H1 (cell line): ENCODE data around the gene STAT1. TPM values are rescaled to one million over a fixed set of nuclear protein-coding genes. Genes with fewer than 3 reads are reported as not detected.

ENCODE experiments used
- CTCF ChIA-PET: fragments of 300-600 bp; sonication (Branson Sonifier 250); formaldehyde crosslinking; loops from one replicate; lab custom pipeline; 2021; ENCODE audit not compliant: partially characterized antibody; lab: Charles Lee
- POLR2A ChIA-PET: fragments of 300-600 bp; sonication (Branson Sonifier 250); formaldehyde crosslinking; loops from one replicate; lab custom pipeline; 2021; ENCODE audit warnings: inconsistent platforms; ENCODE audit not compliant: partially characterized antibody; lab: Charles Lee
- DNase-seq, 2 experiments: peaks; one replicate each; pipeline versions ENCODE4 v3.0.0 to v3.0.0-alpha.2; 2010 to 2022; ENCODE audit warnings: low spot score in 2 of 2, low read depth in 1 of 2, mixed read lengths in 1 of 2
- FAIRE-seq: peaks from 2 replicates; lab custom pipeline; 2011; peaks lifted over from hg19 to GRCh38; lab: Jason Lieb, UNC
- H2AFZ ChIP-seq: 2 replicates; pipeline ENCODE4 v1.8.1; 2012; ENCODE audit warnings: low read length, inconsistent platforms
- H2AK5ac ChIP-seq: 2 replicates; pipeline ENCODE4 v1.6.1; 2013; ENCODE audit warnings: low read depth, low read length
- H2BK120ac ChIP-seq: replicated peaks from 2 replicates; pipeline ENCODE3; 2013; ENCODE audit warnings: low read depth, low read length, inconsistent platforms
- H2BK12ac ChIP-seq: 2 replicates; pipeline ENCODE4 v1.6.1; 2013; ENCODE audit warnings: low read depth, low read length
- H2BK15ac ChIP-seq: 2 replicates; pipeline ENCODE4 v1.6.1; 2013; ENCODE audit warnings: low read length
- H2BK20ac ChIP-seq: 2 replicates; pipeline ENCODE4 v1.6.1; 2013; ENCODE audit warnings: low read length
- H2BK5ac ChIP-seq: 2 replicates; pipeline ENCODE4 v1.6.1; 2013; ENCODE audit warnings: low read depth, low read length
- H3K14ac ChIP-seq: 2 replicates; pipeline ENCODE4 v1.6.1; 2013; ENCODE audit warnings: inconsistent platforms; ENCODE audit not compliant: insufficient read length
- H3K18ac ChIP-seq: 2 replicates; pipeline ENCODE4 v1.6.1; 2013; ENCODE audit warnings: low read length; ENCODE audit errors: extremely low read depth
- H3K23ac ChIP-seq: 2 replicates; pipeline ENCODE4 v1.6.1; 2013; ENCODE audit warnings: inconsistent platforms; ENCODE audit not compliant: insufficient read length
- H3K23me2 ChIP-seq: 2 replicates; pipeline ENCODE4 v1.6.1; 2013; ENCODE audit warnings: low read depth, low read length
- H3K27ac ChIP-seq: 2 replicates; pipeline ENCODE4 v1.6.1; 2011; ENCODE audit warnings: low read depth, low read length, inconsistent platforms
- H3K27me3 ChIP-seq, 4 experiments: replicated peaks in 1 of 4; 1 replicate in 1 of 4; 2 replicates in 3 of 4; pipeline versions ENCODE4 v1.6.1 to v1.8.1; 2011 to 2013; ENCODE audit warnings: low read length in 3 of 4, mild to moderate bottlenecking in 3 of 4, inconsistent platforms in 2 of 4, mixed read lengths in 2 of 4, moderate library complexity in 1 of 4; ENCODE audit not compliant: control insufficient read depth in 3 of 4, insufficient read depth in 3 of 4; ENCODE audit errors: extremely low read depth in 1 of 4
- H3K36me3 ChIP-seq, 4 experiments: 2 replicates each; pipeline versions ENCODE4 v1.6.1 to v1.8.1; 2011 to 2013; ENCODE audit warnings: mild to moderate bottlenecking in 4 of 4, low read length in 3 of 4, moderate library complexity in 2 of 4, control low read depth in 1 of 4, inconsistent platforms in 1 of 4; ENCODE audit not compliant: insufficient read depth in 4 of 4, control insufficient read depth in 2 of 4
- H3K4ac ChIP-seq: replicated peaks from 2 replicates; pipeline ENCODE3; 2013; ENCODE audit warnings: low read length, low read depth, mixed read lengths, inconsistent platforms; ENCODE audit not compliant: insufficient read length
- H3K4me1 ChIP-seq, 4 experiments: replicated peaks in 1 of 4; 1 replicate in 1 of 4; 2 replicates in 3 of 4; pipeline versions ENCODE4 v1.6.1 to v1.8.1; 2011 to 2013; ENCODE audit warnings: low read length in 3 of 4, inconsistent platforms in 2 of 4, mixed read lengths in 1 of 4; ENCODE audit not compliant: insufficient read depth in 4 of 4, control insufficient read depth in 3 of 4
- H3K4me2 ChIP-seq, 2 experiments: 2 replicates each; pipeline versions ENCODE4 v1.6.1 to v1.8.1; 2011 to 2013; ENCODE audit warnings: low read depth in 2 of 2, low read length in 2 of 2, control low read depth in 1 of 2, inconsistent platforms in 1 of 2, mild to moderate bottlenecking in 1 of 2; ENCODE audit not compliant: insufficient read depth in 1 of 2
- H3K4me3 ChIP-seq, 4 experiments: fragments of 200-600, 300-600 bp in 1 of 4; sonication (generic), shearing (Covaris generic), sonication (Bioruptor Twin) in 1 of 4; 2 replicates each; pipeline versions ENCODE4 v1.5.1 to v1.8.1; 2011 to 2016; ENCODE audit warnings: low read length in 4 of 4, low read depth in 3 of 4, control low read depth in 2 of 4, inconsistent platforms in 2 of 4, mild to moderate bottlenecking in 2 of 4, mixed read lengths in 1 of 4, moderate library complexity in 1 of 4; ENCODE audit not compliant: insufficient read depth in 2 of 4; ENCODE audit errors: extremely low read depth in 1 of 4
- H3K56ac ChIP-seq: replicated peaks from 2 replicates; pipeline ENCODE3; 2013; ENCODE audit warnings: low read depth, mild to moderate bottlenecking, mixed read lengths, low read length, inconsistent platforms; ENCODE audit not compliant: insufficient read length
- H3K79me1 ChIP-seq: 2 replicates; pipeline ENCODE4 v1.6.1; 2013; ENCODE audit warnings: low read depth, low read length, control low read depth
- H3K79me2 ChIP-seq, 2 experiments: 2 replicates each; pipeline versions ENCODE4 v1.6.1 to v1.8.1; 2012 to 2013; ENCODE audit warnings: low read length in 2 of 2, mild to moderate bottlenecking in 2 of 2, inconsistent platforms in 1 of 2; ENCODE audit not compliant: insufficient read depth in 2 of 2, control insufficient read depth in 1 of 2
- H3K9ac ChIP-seq, 4 experiments: replicated peaks in 1 of 4; 1 replicate in 1 of 4; 2 replicates in 3 of 4; pipeline versions ENCODE4 v1.6.1 to v1.8.1; 2011 to 2013; ENCODE audit warnings: low read depth in 3 of 4, low read length in 3 of 4, control low read depth in 2 of 4, mild to moderate bottlenecking in 2 of 4, moderate library complexity in 2 of 4, inconsistent platforms in 1 of 4; ENCODE audit errors: extremely low read depth in 1 of 4
- H3K9me3 ChIP-seq, 2 experiments: 2 replicates each; pipeline versions ENCODE4 v1.6.1 to v1.8.1; 2012 to 2013; ENCODE audit warnings: mild to moderate bottlenecking in 2 of 2, moderate library complexity in 2 of 2, control low read depth in 1 of 2, inconsistent platforms in 1 of 2, low read depth in 1 of 2, low read length in 1 of 2, mixed read lengths in 1 of 2; ENCODE audit not compliant: insufficient read depth in 2 of 2
- H4K20me1 ChIP-seq, 2 experiments: replicated peaks in 1 of 2; 2 replicates each; pipeline versions ENCODE3 to v1.8.1; 2011 to 2013; ENCODE audit warnings: inconsistent platforms in 2 of 2, low read length in 2 of 2, mild to moderate bottlenecking in 1 of 2; ENCODE audit not compliant: insufficient read depth in 2 of 2, control insufficient read depth in 1 of 2
- H4K5ac ChIP-seq: 2 replicates; pipeline ENCODE4 v1.6.1; 2013; ENCODE audit warnings: low read length, low read depth, mixed read lengths, inconsistent platforms; ENCODE audit not compliant: insufficient read length
- H4K8ac ChIP-seq: 2 replicates; pipeline ENCODE4 v1.8.0; 2013; ENCODE audit warnings: mild to moderate bottlenecking, moderate library complexity, low read length, inconsistent platforms; ENCODE audit not compliant: insufficient read depth; ENCODE audit errors: extremely low read depth
- H4K91ac ChIP-seq: replicated peaks from 2 replicates; pipeline ENCODE3; 2013; ENCODE audit warnings: low read length, mixed read lengths, inconsistent platforms; ENCODE audit not compliant: insufficient read length
- ATF3 ChIP-seq: IDR thresholded peaks from 2 replicates; pipeline ENCODE4 v1.6.1; 2011; ENCODE audit warnings: low read depth, mild to moderate bottlenecking, low read length; ENCODE audit not compliant: insufficient read depth
- CHD1 ChIP-seq: IDR thresholded peaks from 2 replicates; pipeline ENCODE4 v1.6.1; 2012; ENCODE audit warnings: low read depth, low read length, improper control_type of control experiment
- HDAC2 ChIP-seq, 2 experiments: fragments of 300-600 bp in 1 of 2; sonication (generic) in 1 of 2; IDR thresholded peaks; 2 replicates each; pipeline ENCODE4 v1.6.1; 2011 to 2012; ENCODE audit warnings: low read depth in 2 of 2, low read length in 2 of 2, mild to moderate bottlenecking in 2 of 2, moderate library complexity in 2 of 2, borderline replicate concordance in 1 of 2, inconsistent platforms in 1 of 2
- JUND ChIP-seq: IDR thresholded peaks from 2 replicates; pipeline ENCODE4 v1.6.1; 2011; ENCODE audit warnings: mild to moderate bottlenecking, improper control_type of control experiment, low read length
- KDM1A ChIP-seq: fragments of 200-600, 300-600 bp; sonication (generic); IDR thresholded peaks from 2 replicates; pipeline ENCODE4 v1.7.1; 2016; ENCODE audit warnings: mild to moderate bottlenecking, low read length, borderline replicate concordance
- NANOG ChIP-seq: IDR thresholded peaks from 2 replicates; pipeline ENCODE4 v1.6.1; 2011; ENCODE audit warnings: low read length, low read depth, mild to moderate bottlenecking, inconsistent platforms; ENCODE audit not compliant: insufficient read depth, poor library complexity, severe bottlenecking
- RFX5 ChIP-seq: IDR thresholded peaks from 2 replicates; pipeline ENCODE4 v1.6.1; 2011; ENCODE audit warnings: low read depth, low read length, improper control_type of control experiment, borderline replicate concordance
- SIN3A ChIP-seq, 2 experiments: IDR thresholded peaks in 1 of 2; conservative IDR thresholded peaks in 1 of 2; 2 replicates each; pipeline ENCODE4 v1.6.1; 2011 to 2012; ENCODE audit warnings: low read length in 2 of 2, improper control_type of control experiment in 1 of 2, low read depth in 1 of 2, mild to moderate bottlenecking in 1 of 2
- SP1 ChIP-seq: IDR thresholded peaks from 2 replicates; pipeline ENCODE4 v1.6.1; 2011; ENCODE audit warnings: low read depth, low read length
- SP2 ChIP-seq: IDR thresholded peaks from 2 replicates; pipeline ENCODE4 v1.6.1; 2012; ENCODE audit warnings: mild to moderate bottlenecking, low read length, inconsistent platforms
- TBP ChIP-seq: IDR thresholded peaks from 2 replicates; pipeline ENCODE4 v1.6.1; 2011; ENCODE audit warnings: low read depth, low read length, improper control_type of control experiment
- TCF12 ChIP-seq: IDR thresholded peaks from 2 replicates; pipeline ENCODE4 v1.6.1; 2011; ENCODE audit warnings: low read depth, mild to moderate bottlenecking, low read length
- ZNF274 ChIP-seq: IDR thresholded peaks from 2 replicates; pipeline ENCODE4 v1.7.0; 2012; ENCODE audit warnings: low read length, borderline replicate concordance; ENCODE audit errors: extremely low read depth
- WGBS, 2 experiments: shearing (Covaris generic) in 1 of 2; methylation state at CpG; one replicate each; pipeline versions ENCODE4 v1.1.6 to v1.1.7; 2013 to 2015; ENCODE audit warnings: low lambda C conversion rate in 2 of 2, mixed read lengths in 2 of 2, inconsistent platforms in 1 of 2, low coverage in 1 of 2, missing lambda C conversion rate in 1 of 2; ENCODE audit not compliant: insufficient replicate concordance in 2 of 2, insufficient coverage in 1 of 2, insufficient read length in 1 of 2; ENCODE audit errors: extremely low coverage in 1 of 2, missing lambda C conversion rate in 1 of 2; 5-methylcytosine and 5-hydroxymethylcytosine counted together
- polyA plus RNA-seq, 7 experiments: library from polyadenylated mRNA; depleted of rRNA in 3 of 7; stranded (reverse) in 5 of 7; unstranded in 2 of 7; fragments of >200 nt in 5 of 7; fragments of 200-250 nt in 2 of 7; gene quantifications; 1 replicate in 5 of 7; 2 replicates in 1 of 7; 4 replicates in 1 of 7; pipeline versions ENCODE4 v1.2.1 to v1.2.3, GENCODE V29; 2011 to 2013; ENCODE audit warnings: missing spikeins in 2 of 7, mixed read lengths in 2 of 7
- total RNA-seq: library from RNA; stranded (reverse); fragmentation: NEBNext Ultra II Directional; extraction: Animal tissue kit (Norgen Biotek cat#: 25700); gene quantifications from 2 replicates; pipeline ENCODE4 v1.2.1, GENCODE V29; 2021

Gene STAT1
- total and polyA plus RNA-seq, 2 of the 8 experiments (the other 6 are each of a cell fraction or from before 2014, with no cell fraction given) = 20.3 to 43.0 TPM

DNA sequence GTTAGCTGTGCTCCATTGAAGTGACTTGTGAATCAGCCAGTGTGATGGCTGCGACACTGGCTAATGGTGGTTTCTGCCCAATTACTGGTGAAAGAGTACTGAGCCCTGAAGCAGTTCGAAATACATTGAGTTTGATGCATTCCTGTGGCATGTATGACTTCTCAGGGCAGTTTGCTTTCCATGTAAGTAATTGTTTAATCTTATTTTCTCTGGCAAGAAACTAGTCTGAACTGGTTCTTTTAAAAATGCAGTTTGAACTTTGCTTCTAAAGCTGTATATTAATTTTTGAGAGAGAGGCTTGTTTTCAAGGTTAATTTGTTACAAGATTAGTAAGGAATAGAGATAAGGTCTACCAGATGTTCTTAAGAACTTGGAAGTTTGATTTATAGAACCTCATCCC lies 86.7 kb downstream of the STAT1 start:
- H3K27ac ChIP-seq = no peak overlapping the region

More for the DNA sequence above, 86.7 kb downstream of the STAT1 start:
- Histone ChIP-seq H3K4me3 (no peak overlapping the region), H3K79me2 (no peaks in the 10 kb centered on the region), H3K56ac (no peak overlapping the region), H2BK120ac (no peak overlapping the region), H3K4me1 (peaks cover 0 to 2% (median 0%) of the 10 kb centered on the region in 4 experiments; a peak in 1 of 7 replicates), H4K8ac (no peak overlapping the region), H2BK20ac (no peak overlapping the region), H3K23ac (no peak overlapping the region), H3K4ac (no peak overlapping the region), H3K4me2 (no peak overlapping the region), H3K14ac (no peak overlapping the region), H3K79me1 (no peaks in the 10 kb centered on the region), H3K36me3 (peaks cover 0 to 41% (median 7%) of the 10 kb centered on the region in 4 experiments; a peak in 4 of 8 replicates), H3K27me3 (no peaks in the 10 kb centered on the region), H3K23me2 (no peaks in the 10 kb centered on the region), H2AFZ (no peak overlapping the region), H3K18ac (no peak overlapping the region), H3K9me3 (no peaks in the 10 kb centered on the region), H4K20me1 (no peaks in the 10 kb centered on the region), H2AK5ac (no peak overlapping the region), H4K91ac (no peak overlapping the region), H2BK15ac (no peak overlapping the region), H2BK5ac (no peak overlapping the region), H4K5ac (no peak overlapping the region), H3K9ac (no peak overlapping the region), H2BK12ac (no peak overlapping the region)
- TF ChIP-seq TCF12 (no peak), NANOG (no peak), ZNF274 (no peak), HDAC2 (IDR thresholded peaks at IDR 0.05; ENCODE audit: borderline replicate concordance in 1 of 2, low read depth in 2 of 2, low read length in 2 of 2) (no peak), CHD1 (no peak), KDM1A (no peak), ATF3 (no peak), JUND (no peak), RFX5 (no peak), SP1 (no peak), TBP (no peak), SIN3A (conservative IDR thresholded peaks at IDR 0.05 in 1 of 2, IDR thresholded peaks at IDR 0.05 in 1 of 2; ENCODE audit: low read depth in 1 of 2, low read length in 2 of 2) (no peak), SP2 (no peak)
- no peak for DNase-seq
- CTCF ChIA-PET = no interaction called here
- WGBS, 2 experiments = 93% methylated on average over 2 of the region's 2 CpGs; no CpG with 5 or more reads in 1 of the 2 experiments
- no peak for FAIRE-seq
- POLR2A ChIA-PET = no interaction called here
